ENCODE results near the gene TLL2.

DNA sequence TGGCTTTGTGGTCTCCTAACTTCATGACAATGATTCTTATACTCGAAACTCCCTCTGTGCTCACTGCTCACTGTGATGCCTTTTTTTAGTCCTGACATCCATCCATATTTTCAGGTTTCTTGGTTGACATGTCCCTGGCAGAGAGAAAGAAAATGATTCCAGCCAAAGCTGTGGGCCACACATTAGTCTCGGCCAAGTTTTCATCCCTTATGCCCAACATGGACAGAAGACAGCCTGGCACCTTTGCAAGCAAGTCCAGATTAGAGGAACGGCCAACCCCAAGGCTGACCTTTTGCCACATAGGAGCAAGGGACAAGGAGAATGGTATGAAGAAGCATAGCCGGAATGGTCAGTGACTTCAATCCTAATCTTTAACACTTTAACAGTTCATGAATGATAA, 146.3 kb downstream of the TLL2 start:
- TF ChIP-seq POLR2A (IDR thresholded peaks at IDR 0.05; ENCODE audit: low read depth, low read length) (no peak), POLR2AphosphoS5 (IDR thresholded peaks at IDR 0.05; ENCODE audit: insufficient read depth, low read depth, low read length) (no peak)
- TF ChIP-seq, protein P1, sequence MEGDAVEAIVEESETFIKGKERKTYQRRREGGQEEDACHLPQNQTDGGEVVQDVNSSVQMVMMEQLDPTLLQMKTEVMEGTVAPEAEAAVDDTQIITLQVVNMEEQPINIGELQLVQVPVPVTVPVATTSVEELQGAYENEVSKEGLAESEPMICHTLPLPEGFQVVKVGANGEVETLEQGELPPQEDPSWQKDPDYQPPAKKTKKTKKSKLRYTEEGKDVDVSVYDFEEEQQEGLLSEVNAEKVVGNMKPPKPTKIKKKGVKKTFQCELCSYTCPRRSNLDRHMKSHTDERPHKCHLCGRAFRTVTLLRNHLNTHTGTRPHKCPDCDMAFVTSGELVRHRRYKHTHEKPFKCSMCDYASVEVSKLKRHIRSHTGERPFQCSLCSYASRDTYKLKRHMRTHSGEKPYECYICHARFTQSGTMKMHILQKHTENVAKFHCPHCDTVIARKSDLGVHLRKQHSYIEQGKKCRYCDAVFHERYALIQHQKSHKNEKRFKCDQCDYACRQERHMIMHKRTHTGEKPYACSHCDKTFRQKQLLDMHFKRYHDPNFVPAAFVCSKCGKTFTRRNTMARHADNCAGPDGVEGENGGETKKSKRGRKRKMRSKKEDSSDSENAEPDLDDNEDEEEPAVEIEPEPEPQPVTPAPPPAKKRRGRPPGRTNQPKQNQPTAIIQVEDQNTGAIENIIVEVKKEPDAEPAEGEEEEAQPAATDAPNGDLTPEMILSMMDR (IDR thresholded peaks at IDR 0.05; ENCODE audit: extremely low read depth in 1 of 2, insufficient read depth in 1 of 2, low read depth in 1 of 2, low read length in 2 of 2) = no peak
